Amniotic epithelial cell (primary cell): Measurements from ENCODE around the gene SPRN.
"Not testable (repeated sequence)": the region's sequence is repeated elsewhere in the genome, so short reads cannot be mapped to it uniquely, and the experiment has no call there.

Experiments
- DNase-seq: peaks from one replicate; pipeline ENCODE4 v3.0.0-alpha.2; 2010; ENCODE audit warnings: low read depth

The SPRN gene

DNA sequence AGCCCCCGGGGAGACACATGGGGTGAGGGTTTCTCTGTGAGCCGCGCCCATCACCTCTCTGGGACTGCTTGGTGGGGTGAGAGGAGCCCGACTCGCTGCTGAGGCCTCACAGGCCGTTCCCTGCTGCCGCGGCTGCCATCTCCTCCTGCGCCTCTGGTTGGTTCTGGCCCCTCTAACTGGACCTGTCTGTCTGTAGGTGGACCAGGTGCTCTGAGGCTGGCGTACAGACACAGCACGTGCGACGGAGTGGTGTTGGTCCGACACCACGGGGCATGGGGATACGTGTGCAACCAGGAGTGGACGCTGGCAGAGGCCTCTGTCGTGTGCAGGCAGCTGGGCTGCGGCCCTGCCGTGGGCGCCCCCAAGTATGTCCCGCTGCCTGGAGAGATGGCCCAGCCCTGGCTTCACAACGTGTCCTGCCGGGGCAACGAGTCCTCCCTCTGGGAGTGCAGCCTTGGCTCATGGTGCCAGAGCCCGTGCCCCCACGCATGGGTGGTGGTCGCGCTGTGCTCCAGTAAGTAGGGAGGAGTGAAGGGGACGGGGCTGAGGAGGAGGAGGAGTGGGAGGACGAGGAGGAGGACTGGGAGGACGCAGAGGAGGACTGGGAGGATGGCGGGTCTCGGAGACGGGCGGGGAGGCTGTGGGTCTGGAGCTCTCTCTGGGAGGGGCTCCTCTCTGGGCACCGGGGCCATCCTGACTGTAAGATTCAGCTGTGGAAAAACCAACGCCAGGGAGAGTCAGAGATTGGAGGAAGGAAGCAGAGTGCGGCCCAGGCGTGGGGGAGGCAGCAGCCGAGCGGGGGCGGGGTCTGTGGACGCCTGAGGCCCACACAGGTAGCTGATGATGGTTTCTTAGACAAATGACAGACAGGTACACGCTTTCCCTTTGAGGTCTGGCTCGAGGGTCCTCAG lies 31.9 kb upstream of the SPRN start:
- no peak for DNase-seq

DNA sequence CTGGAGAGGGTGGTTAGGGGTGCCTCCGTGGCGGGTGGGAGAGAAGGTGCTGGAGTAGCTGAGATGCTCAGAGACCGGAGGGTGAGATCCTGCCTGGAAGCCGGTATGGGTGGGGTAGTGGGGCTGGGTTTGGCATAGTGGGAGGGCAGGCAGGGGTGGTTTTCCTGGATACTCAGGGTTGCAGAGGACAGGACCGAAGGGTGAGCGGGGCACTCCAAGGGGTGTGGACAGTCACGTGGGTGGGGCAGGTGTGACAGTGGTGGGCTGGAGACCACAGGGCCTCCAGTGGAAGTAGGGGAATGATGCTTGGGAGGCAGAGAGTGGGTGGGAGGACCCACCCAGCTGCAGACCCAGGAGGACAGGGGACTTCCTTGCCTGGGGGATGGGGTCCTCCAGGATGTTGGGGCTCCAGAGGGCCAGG lies 31.2 kb upstream of the SPRN start:
- no peak for DNase-seq

DNA sequence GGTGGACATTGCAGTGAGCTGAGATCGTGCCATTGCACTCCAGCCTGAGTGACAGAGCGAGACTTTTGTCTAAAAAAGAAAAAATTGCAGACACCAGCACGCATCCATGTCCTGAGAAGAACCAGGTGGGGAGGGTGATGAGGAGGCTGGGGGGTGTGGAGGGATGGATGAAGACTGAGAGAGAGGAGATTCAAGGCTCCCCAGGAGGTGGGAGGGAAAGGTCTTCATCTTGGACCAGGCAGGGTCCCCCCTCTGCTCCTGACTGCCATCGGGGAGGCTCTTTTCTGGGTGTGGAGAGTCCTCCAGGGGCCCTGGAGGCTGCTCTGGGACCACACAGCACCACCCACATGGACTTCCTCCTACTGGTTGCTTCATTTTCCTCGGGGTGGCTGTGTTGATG lies 30.8 kb upstream of the SPRN start:
- DNase-seq = no peak

DNA sequence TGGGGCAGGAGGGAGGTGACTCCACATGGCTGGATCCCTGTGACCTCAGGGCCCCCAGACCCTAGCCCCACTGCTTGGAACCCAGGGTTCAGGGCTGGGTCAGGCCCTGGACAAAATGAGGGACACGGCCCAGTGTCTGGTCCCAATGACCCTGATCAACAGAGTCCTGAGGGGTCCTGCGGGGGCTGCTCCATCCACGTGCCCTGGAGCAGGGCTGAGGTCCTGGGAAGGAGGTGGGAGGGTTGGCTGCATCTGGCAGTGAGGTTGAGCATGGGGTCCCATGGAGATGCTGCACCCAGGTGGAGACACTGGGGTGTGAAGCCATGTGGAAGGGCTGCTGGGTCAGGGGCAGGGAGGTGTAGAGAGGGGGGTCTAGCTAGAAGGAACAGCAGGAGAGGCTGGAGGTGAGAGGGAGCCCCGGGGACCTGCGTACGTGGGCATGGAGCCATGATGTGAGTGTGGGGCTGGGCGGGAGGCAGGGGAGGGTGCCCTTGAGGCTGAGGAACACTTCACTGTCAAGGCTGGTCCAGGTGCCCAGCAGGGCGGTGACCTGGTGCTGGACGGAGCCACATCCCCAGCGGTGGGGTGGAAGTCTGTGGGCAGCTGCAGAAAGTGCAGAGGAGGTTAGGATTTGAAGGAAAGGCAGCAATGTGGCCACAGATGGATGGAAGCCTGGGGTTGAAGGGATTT lies 29.9 kb upstream of the SPRN start:
- no peak for DNase-seq

DNA sequence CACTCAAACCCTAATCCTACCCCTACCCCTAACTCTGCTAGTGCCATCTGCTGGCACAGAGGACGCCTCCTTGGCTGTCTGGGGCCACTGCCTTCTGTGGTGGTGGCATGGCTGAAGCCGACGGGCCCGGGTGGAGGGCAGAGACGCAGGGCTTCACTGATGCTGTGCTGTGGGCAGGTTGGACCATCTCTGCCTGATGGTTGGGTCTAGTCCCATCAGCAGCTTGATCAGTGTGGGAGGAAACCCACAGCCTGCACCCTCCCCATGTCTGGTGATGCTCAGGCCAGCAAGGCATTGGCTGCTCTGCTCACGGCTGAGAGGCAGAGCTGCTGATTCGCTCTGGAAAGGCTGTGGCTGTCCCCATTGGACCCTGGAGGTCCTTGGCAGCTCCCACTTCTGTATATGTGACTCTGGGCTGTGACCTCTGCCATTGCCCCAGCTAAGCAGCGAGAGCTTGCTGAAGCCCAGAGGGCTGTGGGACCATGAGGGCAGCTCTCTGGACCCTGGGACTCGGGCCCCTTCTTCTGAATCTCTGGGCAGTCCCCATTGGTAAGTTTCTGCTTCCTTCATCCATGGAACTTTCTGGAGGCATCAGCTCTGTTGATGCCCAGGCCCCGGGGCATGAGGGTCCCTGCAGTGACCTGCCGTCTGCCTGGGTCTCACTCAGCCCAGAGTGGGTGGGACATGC lies 29.2 kb upstream of the SPRN start, which contains the start of gene SCART1:
TSS of gene SCART1 (plus strand) at position 430 of the 688 bp plus-strand sequence. CDS start at position 483, 53 bp downstream.
- DNase-seq = no peak

DNA sequence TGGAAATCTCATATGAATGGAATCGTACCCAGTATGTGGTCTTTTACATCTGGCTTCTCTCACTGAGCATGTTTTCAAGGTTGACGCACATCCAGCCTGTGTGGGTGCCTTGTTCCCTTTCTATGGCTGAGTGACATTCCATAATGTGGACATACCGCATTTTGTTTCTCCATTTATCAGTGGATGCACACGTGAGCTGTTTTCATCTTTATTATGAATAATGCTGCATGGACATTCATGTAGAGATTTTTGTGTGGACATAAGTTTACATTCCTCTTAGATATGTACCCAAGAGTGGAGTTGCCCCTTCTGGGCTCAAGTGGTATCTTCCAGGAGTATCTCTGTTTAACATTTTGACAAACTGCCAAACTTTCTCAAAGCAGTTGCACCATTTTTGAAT lies 28.0 kb upstream of the SPRN start:
- no peak for DNase-seq

DNA sequence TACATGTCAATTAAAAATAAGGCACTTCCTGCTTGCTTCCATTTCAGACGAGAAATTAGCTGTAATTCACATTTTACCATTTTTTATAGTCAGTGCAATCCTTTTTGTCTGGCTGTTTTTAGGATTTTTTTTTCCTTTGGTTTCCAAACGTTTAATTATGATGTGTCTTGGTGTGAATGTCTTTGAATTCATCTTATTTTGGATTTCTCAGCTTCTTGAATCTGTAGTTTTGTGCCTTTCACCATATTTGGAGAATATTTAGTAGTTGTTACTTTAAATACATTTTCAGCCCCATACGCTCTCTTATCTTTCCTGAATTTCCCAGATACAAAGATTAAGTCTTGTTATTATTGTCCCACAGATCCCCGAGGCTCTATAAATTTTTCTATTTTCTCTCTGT lies 26.9 kb upstream of the SPRN start:
- no peak for DNase-seq

DNA sequence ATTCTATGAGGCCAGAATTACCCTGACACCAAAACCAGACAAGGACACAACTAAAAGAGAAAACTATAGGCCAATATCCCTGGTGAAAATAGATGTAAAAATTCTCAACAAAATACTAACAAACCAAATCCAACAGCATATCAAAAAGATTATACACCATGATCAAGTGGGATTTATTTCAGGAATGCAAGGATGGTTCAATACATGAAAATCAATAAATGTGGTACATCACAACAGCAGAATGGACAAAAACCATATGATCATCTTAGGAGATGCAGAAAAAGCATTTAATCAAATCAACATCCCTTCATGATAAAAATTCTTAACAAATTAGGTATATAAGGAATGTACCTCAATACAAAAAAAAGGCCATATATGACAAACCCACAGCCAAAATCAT lies 23.7 kb upstream of the SPRN start:
- no peak for DNase-seq

DNA sequence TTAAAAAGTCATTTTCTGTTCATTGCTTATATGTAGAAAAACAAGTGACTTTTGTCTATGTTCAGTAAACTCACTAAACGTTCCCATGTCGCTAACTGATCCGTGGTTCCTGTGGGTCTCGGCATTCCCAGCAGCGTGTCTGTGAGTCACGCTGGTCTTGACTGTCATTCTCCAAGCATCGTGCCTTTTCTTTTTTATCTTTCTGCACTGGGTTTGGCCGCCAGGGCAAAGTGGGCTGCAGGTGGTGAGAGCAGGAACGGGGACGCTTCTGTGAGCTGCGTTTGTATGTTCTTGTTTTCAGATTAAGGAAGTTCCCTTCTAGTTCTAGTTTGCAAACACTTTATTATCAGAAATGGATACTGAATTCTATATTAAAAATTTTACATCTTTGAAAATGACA lies 22.6 kb upstream of the SPRN start:
- no peak for DNase-seq

DNA sequence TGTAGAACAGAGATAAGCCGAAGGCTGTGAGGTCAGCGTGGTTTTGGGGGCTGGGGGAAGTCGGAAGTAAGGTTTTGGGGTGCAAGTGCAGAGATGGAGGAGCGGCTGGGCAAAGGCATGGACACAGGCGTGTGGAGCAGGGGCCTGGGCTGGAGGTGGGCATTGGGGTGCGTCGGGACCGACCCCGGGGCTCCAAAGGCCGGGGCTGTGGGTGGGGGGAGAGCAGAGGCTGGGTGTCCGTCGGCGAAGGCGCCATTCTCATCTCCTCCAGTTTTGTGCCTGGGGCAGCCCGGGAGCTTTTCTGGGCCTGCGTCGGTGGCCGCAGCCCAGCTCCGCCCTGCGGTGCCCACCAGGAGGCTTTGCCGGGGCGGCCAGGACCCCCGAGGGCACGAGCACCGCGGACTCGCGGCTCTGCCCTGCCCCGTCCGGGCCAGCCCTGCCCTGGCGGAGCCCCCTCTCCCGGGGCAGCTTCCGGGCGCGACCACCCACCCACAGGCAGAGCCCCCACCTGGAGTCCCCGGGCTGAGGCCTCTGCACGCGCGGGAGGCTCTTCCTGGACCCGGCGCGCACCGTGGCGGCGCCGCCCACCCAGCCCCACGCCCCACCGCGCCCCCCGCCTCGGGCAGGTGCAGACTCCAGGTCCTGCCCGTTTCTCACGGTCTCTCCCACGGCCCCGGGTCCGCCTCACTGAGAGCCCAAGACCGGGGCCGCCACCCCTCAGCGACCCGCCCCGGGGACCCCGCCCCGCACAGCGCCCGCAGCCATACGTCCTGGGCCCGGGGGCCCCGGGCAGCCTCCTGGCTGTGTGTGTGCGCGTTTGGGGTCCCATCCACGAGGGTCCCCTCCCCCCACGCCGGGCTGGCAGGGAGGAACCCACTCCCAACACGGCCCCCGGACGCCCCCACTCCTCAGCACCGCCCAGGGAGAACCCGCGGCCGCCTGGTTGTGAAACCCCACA lies 21.6 kb upstream of the SPRN start:
- DNase-seq = no peak

DNA sequence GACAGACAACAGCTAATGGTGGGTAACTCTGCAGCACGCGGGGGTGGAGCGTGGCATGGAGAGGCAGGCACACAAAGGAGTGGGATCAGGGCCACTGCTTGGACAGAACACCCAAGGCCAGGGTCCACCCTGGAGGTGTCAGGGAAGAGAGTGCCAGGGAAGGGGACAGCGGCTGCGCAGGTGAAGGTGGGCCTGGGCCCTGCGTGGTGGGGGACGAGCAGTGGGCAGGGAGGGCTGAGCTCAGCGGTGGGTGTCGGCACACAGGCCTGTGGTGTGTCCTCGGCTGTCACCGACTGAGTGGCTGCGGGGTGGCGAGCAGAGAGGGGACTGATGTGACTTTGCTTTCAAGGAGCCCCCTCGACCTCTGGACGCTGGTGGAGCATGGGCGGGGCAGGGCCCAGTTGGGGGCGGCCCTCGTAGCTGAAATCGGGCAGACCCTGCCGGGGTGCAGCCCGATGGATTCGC lies 20.9 kb upstream of the SPRN start:
- DNase-seq = no peak

DNA sequence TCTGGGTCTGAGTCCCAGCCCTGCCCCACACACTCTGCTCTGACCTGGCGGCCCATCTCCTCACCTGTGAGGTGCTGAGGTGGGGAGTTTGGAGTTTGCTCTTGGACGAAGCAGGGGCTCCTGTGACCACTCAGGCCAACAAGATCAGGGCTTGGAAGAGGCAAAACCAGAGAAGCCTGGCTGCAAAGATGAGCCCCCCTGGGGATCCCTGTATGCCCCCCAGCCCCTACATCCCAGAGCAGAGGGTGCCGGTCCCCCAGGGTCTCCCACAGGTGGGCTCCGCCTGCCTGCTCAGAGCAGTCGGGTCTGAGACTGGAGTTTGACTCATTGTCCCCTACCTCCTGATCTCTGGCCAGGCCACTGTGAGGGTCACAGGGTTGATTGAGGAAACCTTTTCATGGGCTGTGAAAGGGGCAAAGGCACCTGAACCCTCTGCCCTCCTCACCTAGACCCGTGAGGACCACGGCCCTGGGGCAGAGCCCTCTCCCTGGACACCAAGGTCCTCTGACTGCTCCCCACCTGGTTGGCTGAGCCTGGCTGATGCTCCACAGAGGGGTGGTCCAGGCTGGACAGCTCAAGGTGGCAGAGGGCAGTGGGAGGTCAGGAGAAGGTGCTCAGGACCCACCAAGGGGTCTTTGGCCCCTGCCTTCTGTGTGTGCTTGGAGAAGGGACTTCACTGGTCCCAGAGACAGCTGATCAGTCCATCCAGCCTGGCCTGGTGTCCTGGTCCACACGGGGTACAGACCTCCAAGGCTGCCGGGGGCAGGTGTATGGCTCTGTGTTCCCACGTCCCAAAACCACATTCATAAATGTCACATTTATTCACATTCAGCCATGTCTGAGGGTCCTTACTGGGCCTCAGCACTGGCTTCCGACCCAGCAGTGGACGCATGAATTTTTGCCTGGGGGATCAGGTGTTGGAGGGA lies 20.2 kb upstream of the SPRN start:
- no peak for DNase-seq

DNA sequence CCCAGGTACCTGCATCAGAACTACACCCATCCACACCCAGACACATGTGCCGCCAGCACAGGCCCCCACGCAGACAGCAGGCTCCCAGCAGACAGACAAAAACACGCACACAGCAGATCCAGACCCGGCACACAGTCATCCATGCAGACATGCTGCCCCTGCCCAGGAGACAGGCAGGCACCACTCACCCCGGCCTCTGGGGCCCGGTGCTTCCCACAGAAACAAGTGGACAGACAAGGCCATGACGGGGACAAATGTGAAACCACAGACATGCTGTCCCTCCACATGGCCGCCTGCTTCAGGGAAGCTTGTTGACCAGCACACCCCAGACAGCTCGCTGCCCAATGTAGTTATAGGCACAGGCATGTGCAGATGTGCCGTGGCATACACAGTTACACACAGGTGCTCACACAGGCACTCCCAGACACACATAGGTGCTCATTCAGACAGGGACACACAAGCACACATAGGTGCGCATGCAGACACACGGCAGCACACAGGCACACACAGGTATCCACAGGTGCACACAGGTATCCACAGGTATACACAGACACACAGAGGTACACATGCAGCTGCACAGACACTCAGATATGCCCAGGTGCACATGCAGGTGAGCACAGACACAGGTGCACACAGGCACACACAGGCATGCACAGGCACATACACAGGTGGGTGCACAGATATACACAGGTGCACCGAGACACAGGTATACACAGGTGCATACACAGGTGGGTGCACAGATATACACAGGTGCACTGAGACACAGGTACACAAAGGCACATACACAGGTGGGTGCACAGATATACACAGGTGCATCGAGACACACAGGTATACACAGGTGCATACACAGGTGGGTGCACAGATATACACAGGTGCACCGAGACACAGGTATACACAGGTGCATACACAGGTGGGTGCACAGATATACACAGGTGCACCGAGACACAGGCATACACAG lies 18.8 kb upstream of the SPRN start:
- no peak for DNase-seq

DNA sequence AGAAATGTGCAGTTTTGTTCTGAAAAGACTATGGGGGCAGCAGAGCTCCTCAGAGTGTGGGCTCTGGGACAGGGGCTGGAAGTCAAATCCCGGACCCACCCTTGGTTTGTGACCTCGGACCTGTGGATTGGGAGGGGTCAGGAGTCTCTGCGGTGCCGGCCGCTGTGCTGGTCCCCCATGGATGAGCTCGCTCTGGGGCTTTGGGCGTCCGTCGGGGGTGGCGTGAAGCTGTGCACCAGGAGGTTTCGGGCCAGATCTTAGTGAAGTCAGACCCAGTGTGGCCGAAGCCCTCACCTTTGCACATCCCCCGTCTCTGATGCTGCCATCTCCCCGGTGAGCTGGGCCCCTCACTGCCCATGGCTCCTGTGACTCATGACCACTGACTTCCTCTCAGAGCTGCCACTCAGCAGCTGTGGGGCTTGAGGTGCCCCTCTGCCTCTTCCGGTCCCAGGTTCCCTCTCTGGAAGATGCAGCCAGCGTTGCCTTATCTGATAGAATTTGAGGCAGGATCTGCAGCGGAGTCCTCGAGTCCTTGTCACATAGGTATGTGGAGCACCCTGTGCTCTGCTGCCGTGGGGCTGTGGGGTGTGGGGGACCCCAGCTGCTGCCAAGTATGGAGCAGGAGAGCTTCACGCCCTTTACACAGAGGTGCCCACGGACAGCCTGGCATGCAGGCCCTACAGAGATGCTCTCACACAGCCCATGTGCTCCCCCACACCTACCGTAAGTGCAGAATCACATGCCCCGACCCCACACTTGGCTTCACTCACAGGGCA lies 18.0 kb upstream of the SPRN start:
- no peak for DNase-seq

DNA sequence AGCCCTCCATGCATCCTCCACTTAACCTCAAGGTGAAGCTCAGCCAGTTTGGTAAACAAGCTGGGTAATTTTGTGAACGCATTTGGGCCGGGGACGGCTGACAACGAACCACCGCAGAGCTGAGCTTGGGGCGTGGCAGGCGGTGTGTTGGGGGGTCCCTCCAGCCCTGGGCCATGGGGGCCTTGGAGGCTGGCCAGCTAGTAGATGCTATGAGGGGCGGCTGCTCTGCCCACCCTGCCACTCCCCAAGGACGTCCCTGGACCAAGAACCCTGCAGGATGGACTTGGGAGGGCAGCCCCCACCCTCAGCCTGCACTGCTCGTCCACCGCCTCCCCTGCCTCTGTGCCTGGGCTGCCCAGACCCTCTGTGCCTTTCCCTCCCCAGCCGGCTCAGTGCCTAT lies 17.4 kb upstream of the SPRN start:
- DNase-seq = no peak

DNA sequence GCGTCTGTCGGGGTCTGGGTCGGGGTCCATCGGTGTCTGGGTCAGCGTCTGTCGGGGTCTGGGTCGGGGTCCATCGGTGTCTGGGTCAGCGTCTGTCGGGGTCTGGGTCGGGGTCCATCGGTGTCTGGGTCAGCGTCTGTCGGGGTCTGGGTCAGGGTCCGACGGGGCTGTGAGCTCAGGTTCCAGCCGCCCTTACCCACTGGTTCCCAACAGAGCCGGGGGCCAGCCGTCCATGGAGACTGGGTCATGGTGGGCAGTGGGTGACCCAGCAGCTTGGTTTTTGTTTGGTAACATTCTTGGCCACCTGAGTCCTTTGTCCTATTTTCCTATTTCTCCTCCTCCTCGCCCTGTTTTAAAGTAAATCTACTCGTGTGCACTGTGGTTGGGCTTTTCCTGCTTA lies 16.9 kb upstream of the SPRN start:
- DNase-seq = not testable (repeated sequence)

DNA sequence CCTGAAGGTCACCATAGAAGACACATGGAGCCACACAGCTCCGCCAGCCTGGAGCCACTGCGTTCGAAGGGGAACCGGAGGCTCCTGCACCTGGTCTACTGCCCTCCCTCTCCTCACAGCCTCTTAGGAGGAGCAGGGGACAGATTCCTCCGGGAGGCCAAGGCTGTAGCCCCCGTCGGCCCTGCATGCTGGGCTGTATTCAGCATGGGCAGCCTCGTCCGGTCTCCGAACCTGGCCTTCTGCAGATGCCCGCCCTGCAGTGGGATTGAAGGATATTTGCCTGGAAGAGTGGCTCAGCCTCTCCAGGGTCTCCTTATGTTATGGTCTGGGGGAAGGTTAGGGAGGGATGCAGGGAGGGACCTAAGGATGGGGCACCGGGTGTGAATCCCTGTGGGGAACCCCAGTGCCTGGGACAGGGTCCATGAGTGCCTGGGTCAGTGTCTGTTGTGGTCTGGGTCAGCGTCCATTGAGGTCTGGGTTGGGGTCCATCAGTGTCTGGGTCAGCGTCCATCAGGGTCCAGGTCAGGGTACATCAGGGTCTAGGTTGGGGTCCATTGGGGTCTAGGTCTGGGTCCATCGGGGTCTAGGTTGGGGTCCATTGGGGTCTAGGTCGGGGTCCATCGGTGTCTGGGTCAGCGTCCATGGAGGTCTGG lies 16.3 kb upstream of the SPRN start:
- no peak for DNase-seq
